HCT116 (cell line): Measurements from ENCODE around the gene RUFY1.

Source experiments
- CTCF ChIP-seq, 3 experiments: fragments of 200-600 bp in 1 of 3; sonication (generic) in 1 of 3; IDR thresholded peaks in 2 of 3; conservative IDR thresholded peaks in 1 of 3; 2 replicates each; pipeline ENCODE4 v1.5.1; 2012 to 2017; ENCODE audit warnings: low read depth in 2 of 3, low read length in 2 of 3, antibody characterized with exemption in 1 of 3, borderline replicate concordance in 1 of 3, control low read depth in 1 of 3, mild to moderate bottlenecking in 1 of 3, mixed read lengths in 1 of 3, mixed run types in 1 of 3, moderate library complexity in 1 of 3; ENCODE audit not compliant: insufficient read depth in 1 of 3
- EGR1 ChIP-seq: IDR thresholded peaks from 2 replicates; pipeline ENCODE4 v1.6.1; 2012; ENCODE audit warnings: low read depth
- EZH2 ChIP-seq: fragments of 200-600 bp; sonication (generic); IDR thresholded peaks from 2 replicates; pipeline ENCODE4 v1.6.1; 2017; ENCODE audit warnings: antibody characterized with exemption, mixed run types
- EZH2phosphoT487 ChIP-seq: fragments of 200-600 bp; IDR thresholded peaks from 2 replicates; pipeline ENCODE4 v1.6.1; 2018; ENCODE audit warnings: antibody characterized with exemption, borderline replicate concordance
- POLR2A ChIP-seq: IDR thresholded peaks from 2 replicates; pipeline ENCODE4 v1.7.0; 2011; ENCODE audit warnings: borderline replicate concordance; ENCODE audit not compliant: insufficient read depth, insufficient read length; ENCODE audit errors: extremely low read depth
- POLR2AphosphoS5 ChIP-seq: IDR thresholded peaks from 2 replicates; pipeline ENCODE4 v1.6.1; 2011; ENCODE audit warnings: mild to moderate bottlenecking, low read depth, low read length, moderate library complexity
- REST ChIP-seq: IDR thresholded peaks from 2 replicates; pipeline ENCODE4 v1.6.1; 2012; ENCODE audit warnings: low read depth
- YY1 ChIP-seq: IDR thresholded peaks from 2 replicates; pipeline ENCODE4 v1.6.1; 2011; ENCODE audit warnings: low read length, low read depth, moderate library complexity, mild to moderate bottlenecking; ENCODE audit not compliant: insufficient replicate concordance; ENCODE audit errors: extremely low read depth

- no peak for TF ChIP-seq CTCF (IDR thresholded peaks at IDR 0.05 in 2 of 3, conservative IDR thresholded peaks at IDR 0.05 in 1 of 3; ENCODE audit: borderline replicate concordance in 1 of 3, insufficient read depth in 1 of 3, low read depth in 2 of 3, low read length in 2 of 3)
- TF ChIP-seq POLR2A = no peak
- no peak for TF ChIP-seq EZH2
- no peak for TF ChIP-seq YY1
- no peak for TF ChIP-seq EZH2phosphoT487
- TF ChIP-seq POLR2AphosphoS5 = no peak
- TF ChIP-seq REST = no peak
- no peak for TF ChIP-seq EGR1
These were observed 67.6 kb downstream of the RUFY1 start for GRCh38 chr5:179617930-179618329.
